Fibroblast of lung (primary cell): ENCODE measurements around the gene PHACTR2.

Experiments used
- EZH2 ChIP-seq: IDR thresholded peaks from 2 replicates; pipeline ENCODE4 v1.5.1; 2012; ENCODE audit warnings: low read length, control low read depth, mild to moderate bottlenecking; ENCODE audit errors: missing control alignments
- TF ChIP-seq, protein P1 (sequence below), 2 donors: IDR thresholded peaks in 1 of 2; conservative IDR thresholded peaks in 1 of 2; 1 replicate in 1 of 2; 2 replicates in 1 of 2; pipeline ENCODE4 v1.5.1; 2011 to 2012; ENCODE audit warnings: low read length in 2 of 2, control low read depth in 1 of 2, inconsistent platforms in 1 of 2, low read depth in 1 of 2, mild to moderate bottlenecking in 1 of 2

DNA sequence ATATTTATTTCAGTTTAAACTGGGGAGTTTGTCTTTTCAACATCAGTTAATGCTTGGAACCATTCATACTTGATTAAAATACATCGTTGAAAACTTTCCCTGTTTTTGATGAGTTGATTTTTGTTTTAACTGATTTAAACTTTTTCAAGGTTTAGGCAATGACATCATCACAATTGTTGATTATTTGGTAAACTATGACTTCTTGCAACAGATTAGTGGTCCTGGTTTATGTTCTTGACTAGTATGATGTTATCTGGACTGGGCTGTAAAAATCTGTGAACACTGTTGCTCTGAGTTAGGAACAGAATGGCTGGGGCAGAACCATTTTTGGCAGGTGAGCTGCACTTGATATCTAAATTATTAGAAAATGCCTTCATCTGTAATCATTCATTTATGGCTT is 186.5 kb downstream of the PHACTR2 start, which contains the start of gene ZC2HC1B:
- TF ChIP-seq, protein P1, sequence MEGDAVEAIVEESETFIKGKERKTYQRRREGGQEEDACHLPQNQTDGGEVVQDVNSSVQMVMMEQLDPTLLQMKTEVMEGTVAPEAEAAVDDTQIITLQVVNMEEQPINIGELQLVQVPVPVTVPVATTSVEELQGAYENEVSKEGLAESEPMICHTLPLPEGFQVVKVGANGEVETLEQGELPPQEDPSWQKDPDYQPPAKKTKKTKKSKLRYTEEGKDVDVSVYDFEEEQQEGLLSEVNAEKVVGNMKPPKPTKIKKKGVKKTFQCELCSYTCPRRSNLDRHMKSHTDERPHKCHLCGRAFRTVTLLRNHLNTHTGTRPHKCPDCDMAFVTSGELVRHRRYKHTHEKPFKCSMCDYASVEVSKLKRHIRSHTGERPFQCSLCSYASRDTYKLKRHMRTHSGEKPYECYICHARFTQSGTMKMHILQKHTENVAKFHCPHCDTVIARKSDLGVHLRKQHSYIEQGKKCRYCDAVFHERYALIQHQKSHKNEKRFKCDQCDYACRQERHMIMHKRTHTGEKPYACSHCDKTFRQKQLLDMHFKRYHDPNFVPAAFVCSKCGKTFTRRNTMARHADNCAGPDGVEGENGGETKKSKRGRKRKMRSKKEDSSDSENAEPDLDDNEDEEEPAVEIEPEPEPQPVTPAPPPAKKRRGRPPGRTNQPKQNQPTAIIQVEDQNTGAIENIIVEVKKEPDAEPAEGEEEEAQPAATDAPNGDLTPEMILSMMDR (conservative IDR thresholded peaks at IDR 0.05 in 1 of 2, IDR thresholded peaks at IDR 0.05 in 1 of 2; ENCODE audit: low read depth in 1 of 2, low read length in 2 of 2) = no peak
- TF ChIP-seq EZH2 = no peak
